PC-9 (cell line): Measurements from ENCODE around the gene VOPP1. TPM values are rescaled to one million over a fixed set of nuclear protein-coding genes. Genes with fewer than 3 reads are reported as not detected.

Source experiments
- BruUV-seq: library from RNA; stranded (reverse); fragments of 400-500 nt; replicated peaks from 2 replicates; lab custom pipeline; 2021; lab: Mats Ljungman, UMichigan
- CTCF ChIA-PET: fragments of 300-600 bp; sonication (Branson Sonifier 250); formaldehyde crosslinking; loops from one replicate; lab custom pipeline; 2022; ENCODE audit warnings: antibody characterized with exemption; lab: Charles Lee
- POLR2A ChIA-PET: fragments of 300-600 bp; sonication (Branson Sonifier 250); formaldehyde crosslinking; loops from one replicate; lab custom pipeline; 2022; ENCODE audit warnings: antibody characterized with exemption; ENCODE audit not compliant: unreplicated experiment; lab: Charles Lee
- DNase-seq, 2 experiments: peaks; one replicate each; pipeline versions ENCODE4 v3.0.0 to v3.0.0-alpha.2; 2015 to 2022; ENCODE audit warnings: mixed read lengths in 1 of 2
- H2AFZ ChIP-seq: fragments of 200-600 bp; sonication (generic); 2 replicates; pipeline ENCODE4 v1.8.1; 2017; ENCODE audit warnings: antibody characterized with exemption
- H3F3A ChIP-seq: fragments of 200-600 bp; sonication (generic); 2 replicates; pipeline ENCODE4 v1.8.1; 2017; ENCODE audit warnings: antibody characterized with exemption, mild to moderate bottlenecking, low read depth; ENCODE audit not compliant: insufficient read depth
- H3K27ac ChIP-seq: fragments of 200-600 bp; sonication (generic); 2 replicates; pipeline ENCODE4 v1.6.1; 2016; ENCODE audit warnings: mixed run types
- H3K27me3 ChIP-seq: fragments of 200-600 bp; sonication (generic); 2 replicates; pipeline ENCODE4 v1.6.1; 2016; ENCODE audit warnings: low read depth, mixed run types; ENCODE audit not compliant: insufficient read depth
- H3K36me3 ChIP-seq: fragments of 200-600 bp; sonication (generic); 2 replicates; pipeline ENCODE4 v1.6.1; 2016; ENCODE audit warnings: low read depth, mixed run types
- H3K4me1 ChIP-seq: fragments of 200-600 bp; sonication (generic); replicated peaks from 2 replicates; pipeline ENCODE4 v1.6.1; 2016; ENCODE audit warnings: mixed run types; ENCODE audit not compliant: insufficient read depth
- H3K4me2 ChIP-seq: fragments of 200-600 bp; sonication (generic); 2 replicates; pipeline ENCODE4 v1.6.1; 2017; ENCODE audit warnings: mixed run types
- H3K4me3 ChIP-seq: fragments of 200-600 bp; sonication (generic); 2 replicates; pipeline ENCODE4 v1.6.1; 2016; ENCODE audit warnings: mixed run types
- H3K79me2 ChIP-seq: fragments of 200-600 bp; sonication (generic); 2 replicates; pipeline ENCODE4 v1.6.1; 2017; ENCODE audit warnings: low read depth, mixed run types
- H3K9me2 ChIP-seq: fragments of 200-600 bp; sonication (generic); 2 replicates; pipeline ENCODE4 v1.8.1; 2017; ENCODE audit warnings: mild to moderate bottlenecking; ENCODE audit not compliant: insufficient read depth
- H3K9me3 ChIP-seq: fragments of 200-600 bp; sonication (generic); 2 replicates; pipeline ENCODE4 v1.8.1; 2016; ENCODE audit warnings: low read depth; ENCODE audit not compliant: insufficient read depth
- H4K20me1 ChIP-seq: fragments of 200-600 bp; sonication (generic); 2 replicates; pipeline ENCODE4 v1.8.1; 2017; ENCODE audit not compliant: insufficient read depth
- CTCF ChIP-seq: fragments of 200-600 bp; sonication (generic); conservative IDR thresholded peaks from 2 replicates; pipeline ENCODE4 v1.6.1; 2017; ENCODE audit warnings: mixed run types, antibody characterized with exemption, mild to moderate bottlenecking, moderate library complexity
- EZH2 ChIP-seq: fragments of 200-600 bp; sonication (generic); IDR thresholded peaks from 2 replicates; pipeline ENCODE4 v1.8.0; 2017; ENCODE audit warnings: antibody characterized with exemption, low read depth
- intact Hi-C: fragments of 100-400 bp; cut with micrococcal nuclease; formaldehyde crosslinking; loops from one replicate; pipeline ENCODE4 v1.10.0; 2022; ENCODE audit not compliant: unreplicated experiment
- total RNA-seq: library from RNA; stranded (reverse); gene quantifications from 2 replicates; pipeline ENCODE4 v1.2.3, GENCODE V29; 2021

The VOPP1 gene
- total RNA-seq, 1 experiment from 2014 or later, result 207 TPM

- Histone ChIP-seq H3K9me2 (no peaks in the 10 kb centered on the region), H3F3A (peaks cover 5% of the 10 kb centered on the region; the same call in 1 of the 2 replicates), H3K9me3 (peaks cover 37% of the 10 kb centered on the region), H3K79me2 (no peaks in the 10 kb centered on the region), H3K27ac (no peak overlapping the region), H3K36me3 (peaks cover 43% of the 10 kb centered on the region), H3K4me1 (no peaks in the 10 kb centered on the region), H3K27me3 (no peaks in the 10 kb centered on the region), H2AFZ (no peak overlapping the region), H4K20me1 (no peaks in the 10 kb centered on the region), H3K4me3 (no peak overlapping the region), H3K4me2 (no peak overlapping the region)
- DNase-seq, result no peak
- intact Hi-C loops, result no loop called here
- CTCF ChIA-PET, result no interaction called here
- TF ChIP-seq EZH2 (no peak), CTCF (no peak)
- no TSS peak for BruUV-seq
- POLR2A ChIA-PET, result no interaction called here
Observed at GRCh38 chr7:55463686-55464262, 108.5 kb downstream of the VOPP1 start.

GRCh38 chr7:55458351-55458750 is 114.0 kb downstream of the VOPP1 start:
- intact Hi-C loops, result no loop called here
- no TSS peak for BruUV-seq
- Histone ChIP-seq H3K4me1 (no peaks in the 10 kb centered on the region), H2AFZ (no peak overlapping the region), H3K4me3 (no peak overlapping the region), H3K9me2 (no peaks in the 10 kb centered on the region), H3K27ac (no peak overlapping the region), H3K9me3 (peaks cover 52% of the 10 kb centered on the region), H3K79me2 (no peaks in the 10 kb centered on the region), H4K20me1 (no peaks in the 10 kb centered on the region), H3K4me2 (no peak overlapping the region), H3K27me3 (no peaks in the 10 kb centered on the region), H3F3A (peaks cover 5% of the 10 kb centered on the region; the same call in 1 of the 2 replicates), H3K36me3 (peaks cover 16% of the 10 kb centered on the region)
- no peak for DNase-seq
- TF ChIP-seq CTCF (no peak), EZH2 (no peak)
- POLR2A ChIA-PET, result no interaction called here
- CTCF ChIA-PET, result no interaction called here

- DNase-seq, result no peak
- Histone ChIP-seq H3K4me2 (no peak overlapping the region), H4K20me1 (no peaks in the 10 kb centered on the region), H3K4me1 (no peaks in the 10 kb centered on the region), H3K9me2 (no peaks in the 10 kb centered on the region), H3K36me3 (peaks cover 14% of the 10 kb centered on the region), H3F3A (peaks cover 5% of the 10 kb centered on the region; the same call in 1 of the 2 replicates), H3K4me3 (no peak overlapping the region), H3K9me3 (peaks cover 47% of the 10 kb centered on the region), H2AFZ (no peak overlapping the region), H3K79me2 (no peaks in the 10 kb centered on the region), H3K27me3 (no peaks in the 10 kb centered on the region), H3K27ac (no peak overlapping the region)
- intact Hi-C loops, result no loop called here
- ChIA-PET CTCF (no interaction called here), POLR2A (no interaction called here)
- BruUV-seq, result no TSS peak
- TF ChIP-seq EZH2 (no peak), CTCF (no peak)
Observed at GRCh38 chr7:55457801-55458200, 114.5 kb downstream of the VOPP1 start.
